Measurements from ENCODE around the gene SPIN3. TPM values are rescaled to one million over a fixed set of nuclear protein-coding genes. Genes with fewer than 3 reads are reported as not detected.
"Not testable (repeated sequence)": the region's sequence is repeated elsewhere in the genome, so short reads cannot be mapped to it uniquely, and the experiment has no call there.

SPIN3 gene
- total RNA-seq, result 1 to 10 TPM; 4.6 to 4.7 TPM

DNA sequence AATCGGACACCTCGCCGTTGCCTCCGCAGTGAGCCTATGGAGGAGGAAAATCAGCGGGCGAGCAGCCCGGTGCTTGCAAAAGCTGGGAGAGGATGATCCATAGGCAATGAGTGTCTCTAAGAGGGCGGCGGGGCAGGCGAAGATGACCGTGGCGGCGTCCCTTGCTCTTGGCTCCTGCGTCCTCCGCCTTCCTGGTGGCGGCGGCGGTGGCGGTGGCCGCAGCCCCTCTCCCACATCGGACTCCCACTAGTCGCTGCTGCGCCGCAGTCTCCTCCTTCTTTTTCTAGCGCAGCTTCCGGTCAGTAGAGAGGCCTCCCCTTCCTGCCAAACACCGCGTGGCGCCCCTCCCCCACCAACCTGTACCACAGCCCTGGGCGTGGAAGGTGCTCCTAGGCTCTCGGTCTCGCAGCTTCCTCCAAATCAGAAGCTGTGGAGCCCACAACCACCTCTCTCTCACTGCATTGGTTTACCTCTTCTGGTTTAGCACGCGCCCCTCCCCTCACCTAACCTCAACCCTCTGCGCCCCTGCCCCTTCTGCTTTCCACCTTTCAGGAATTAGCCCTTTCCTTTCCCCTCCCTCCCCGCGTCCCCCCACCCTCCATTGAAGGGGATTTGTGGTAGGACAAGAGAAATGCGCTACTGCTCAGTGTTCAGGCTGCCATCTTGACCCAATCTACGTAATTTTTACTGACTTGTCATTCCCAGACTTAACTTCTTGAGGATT, at the start of gene SPIN3:
SPIN3 (minus strand) TSS at position 271 of the 724 bp plus-strand sequence. CDS start 594 bp downstream, outside the sequence.
- Mint-ChIP-seq H3K27me3 (no peaks in the 10 kb centered on the region), H3K4me1 (ENCODE audit: low read depth) (peaks cover 22% of the 10 kb centered on the region), H3K9me3 (no peaks in the 10 kb centered on the region), H3K36me3 (ENCODE audit: low read depth) (peaks cover 15% of the 10 kb centered on the region), H3K27ac (peak within 1 kb of the TSS; percentile 88), H3K4me3 (peak within 1 kb of the TSS; percentile 80)
- intact Hi-C loops (cut with micrococcal nuclease), result no loop called here
- DNase-seq (peak; percentile 70), ATAC-seq (peak; percentile 91)
- TF ChIP-seq, protein P1, sequence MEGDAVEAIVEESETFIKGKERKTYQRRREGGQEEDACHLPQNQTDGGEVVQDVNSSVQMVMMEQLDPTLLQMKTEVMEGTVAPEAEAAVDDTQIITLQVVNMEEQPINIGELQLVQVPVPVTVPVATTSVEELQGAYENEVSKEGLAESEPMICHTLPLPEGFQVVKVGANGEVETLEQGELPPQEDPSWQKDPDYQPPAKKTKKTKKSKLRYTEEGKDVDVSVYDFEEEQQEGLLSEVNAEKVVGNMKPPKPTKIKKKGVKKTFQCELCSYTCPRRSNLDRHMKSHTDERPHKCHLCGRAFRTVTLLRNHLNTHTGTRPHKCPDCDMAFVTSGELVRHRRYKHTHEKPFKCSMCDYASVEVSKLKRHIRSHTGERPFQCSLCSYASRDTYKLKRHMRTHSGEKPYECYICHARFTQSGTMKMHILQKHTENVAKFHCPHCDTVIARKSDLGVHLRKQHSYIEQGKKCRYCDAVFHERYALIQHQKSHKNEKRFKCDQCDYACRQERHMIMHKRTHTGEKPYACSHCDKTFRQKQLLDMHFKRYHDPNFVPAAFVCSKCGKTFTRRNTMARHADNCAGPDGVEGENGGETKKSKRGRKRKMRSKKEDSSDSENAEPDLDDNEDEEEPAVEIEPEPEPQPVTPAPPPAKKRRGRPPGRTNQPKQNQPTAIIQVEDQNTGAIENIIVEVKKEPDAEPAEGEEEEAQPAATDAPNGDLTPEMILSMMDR (IDR thresholded peaks at IDR 0.05), result no peak
- ChIA-PET CTCF (interaction anchor here (0.7 kb wide), 1 partner anchor 9 kb away, joined by 3 read pairs; no protein-coding TSS in a partner anchor), POLR2A (no interaction called here)

DNA sequence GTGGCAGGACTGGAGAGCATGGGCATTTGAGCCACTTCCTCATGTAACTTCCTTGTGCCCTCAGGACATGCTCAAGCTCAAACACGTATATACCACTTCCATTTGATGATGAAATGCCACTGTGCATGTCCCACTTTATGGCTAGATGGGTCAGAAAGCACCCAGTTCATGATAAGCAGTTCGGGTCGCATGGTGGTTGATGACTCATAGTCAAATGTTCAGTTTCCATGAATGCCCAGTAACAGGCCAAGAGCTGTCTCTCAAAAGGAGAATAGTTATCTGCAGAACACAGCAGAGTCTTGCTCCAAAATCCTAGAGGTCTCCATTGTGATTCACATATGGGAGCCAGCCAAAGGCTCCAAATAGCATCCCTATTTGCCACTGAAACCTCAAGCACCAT, 48.9 kb upstream of the SPIN3 start:
- ChIA-PET POLR2A (no interaction called here), CTCF (no interaction called here)
- ATAC-seq, result no peak
- TF ChIP-seq, protein P1 (IDR thresholded peaks at IDR 0.05), result no peak
- intact Hi-C loops (cut with micrococcal nuclease), result no loop called here
- Mint-ChIP-seq H3K4me3 (no peak overlapping the region), H3K27me3 (no peaks in the 10 kb centered on the region), H3K4me1 (ENCODE audit: low read depth) (no peaks in the 10 kb centered on the region), H3K27ac (no peak overlapping the region), H3K36me3 (ENCODE audit: low read depth) (no peaks in the 10 kb centered on the region), H3K9me3 (no peaks in the 10 kb centered on the region)
- DNase-seq, result peak; percentile 1

DNA sequence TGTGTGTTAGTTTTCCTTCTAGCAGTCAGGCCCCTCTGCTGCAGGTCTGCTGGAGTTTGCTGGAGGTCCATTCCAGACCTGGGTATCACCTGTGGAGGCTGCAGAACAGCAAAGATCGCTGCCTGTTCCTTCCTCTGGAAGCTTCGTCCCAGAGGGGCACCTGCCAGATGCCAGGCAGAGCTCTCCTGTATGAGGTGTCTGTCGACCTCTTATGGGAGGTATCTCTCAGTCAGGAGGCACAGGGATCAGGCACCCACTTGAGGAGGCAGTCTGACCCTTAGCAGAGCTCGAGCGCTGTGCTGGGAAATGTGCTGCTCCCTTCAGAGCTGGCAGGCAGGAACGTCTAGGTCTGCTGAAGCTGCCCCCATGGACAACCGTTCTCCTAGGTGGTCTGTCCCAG, 41.9 kb upstream of the SPIN3 start:
- DNase-seq; CTCF ChIA-PET; H3K36me3 Mint-ChIP-seq (ENCODE audit: low read depth); POLR2A ChIA-PET; ATAC-seq; H3K4me3 Mint-ChIP-seq; H3K27ac Mint-ChIP-seq; intact Hi-C loops (cut with micrococcal nuclease); H3K27me3 Mint-ChIP-seq; H3K4me1 Mint-ChIP-seq (ENCODE audit: low read depth); H3K9me3 Mint-ChIP-seq: not testable (repeated sequence)

DNA sequence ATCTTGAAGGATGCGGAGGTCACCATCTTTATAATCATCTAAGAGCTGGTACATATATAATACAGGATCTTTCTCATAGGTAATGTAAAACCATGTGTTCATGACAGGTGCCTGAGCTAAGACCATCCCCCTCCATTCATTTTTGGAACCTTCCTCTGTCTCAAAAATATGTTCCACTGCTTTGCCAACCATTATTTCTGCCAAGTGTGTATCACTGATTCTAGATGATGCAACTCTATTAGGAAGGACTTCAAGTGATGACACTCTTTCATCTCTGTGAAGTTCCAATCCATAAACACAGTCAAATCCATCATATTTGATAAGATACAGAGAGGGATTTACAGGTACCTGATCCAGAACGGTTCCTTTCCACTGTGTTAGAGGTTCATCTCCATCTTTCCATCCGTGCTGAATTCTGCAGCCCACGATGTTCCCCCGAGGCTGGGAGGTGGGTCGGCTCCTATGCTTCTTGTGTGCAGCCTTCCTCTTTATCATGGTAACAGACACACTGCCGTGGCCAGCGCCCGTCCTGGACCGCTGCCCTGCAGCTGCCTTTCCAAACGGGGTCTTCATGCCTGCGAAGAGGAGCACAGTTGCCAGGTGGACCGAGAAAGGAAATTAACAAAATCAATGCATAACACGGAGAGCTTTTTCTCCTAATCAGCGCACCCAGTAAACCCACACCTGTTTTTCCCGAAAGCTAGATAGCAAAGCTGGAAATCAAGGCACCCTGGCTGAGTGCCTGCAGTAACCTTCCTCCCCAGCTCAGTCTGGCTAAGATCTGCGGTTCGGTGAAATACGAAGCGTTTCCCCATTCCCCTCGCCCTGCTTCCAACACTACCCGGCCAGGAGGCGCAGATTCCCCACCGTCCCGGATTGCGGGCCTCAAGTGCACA, 718 bp downstream of the SPIN3 start:
- Mint-ChIP-seq H3K36me3 (ENCODE audit: low read depth) (peaks cover 15% of the 10 kb centered on the region), H3K4me1 (ENCODE audit: low read depth) (peaks cover 22% of the 10 kb centered on the region), H3K27me3 (no peaks in the 10 kb centered on the region), H3K27ac (peak overlapping the region; percentile 88), H3K4me3 (peak overlapping the region; percentile 80), H3K9me3 (no peaks in the 10 kb centered on the region)
- DNase-seq (no peak), ATAC-seq (no peak)
- ChIA-PET CTCF (interaction anchor here (0.7 kb wide), 1 partner anchor 8 kb away, joined by 3 read pairs; no protein-coding TSS in a partner anchor), POLR2A (no interaction called here)
- intact Hi-C loops (cut with micrococcal nuclease), result no loop called here
- TF ChIP-seq, protein P1 (IDR thresholded peaks at IDR 0.05), result no peak

DNA sequence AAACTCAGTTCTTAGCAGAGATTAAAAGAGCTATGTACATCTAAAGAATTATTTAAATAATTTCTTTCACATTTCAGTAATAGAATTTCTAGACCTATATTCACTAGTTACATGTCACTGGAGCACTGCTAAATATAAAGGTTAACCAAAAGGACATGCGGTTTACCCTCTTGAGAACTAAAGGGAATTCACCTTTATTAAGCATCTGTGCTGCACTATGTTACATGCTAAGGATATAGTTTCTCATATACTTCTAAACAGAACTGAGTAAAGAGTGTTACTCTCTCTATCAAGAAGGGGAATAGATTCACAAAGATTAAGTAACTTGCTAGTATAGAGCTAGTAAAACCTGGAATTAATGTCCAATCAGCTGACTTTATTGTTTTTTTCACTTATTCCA, 7.6 kb downstream of the SPIN3 start:
- Mint-ChIP-seq H3K27me3 (no peaks in the 10 kb centered on the region), H3K9me3 (no peaks in the 10 kb centered on the region), H3K4me1 (ENCODE audit: low read depth) (peaks cover 17% of the 10 kb centered on the region), H3K27ac (no peak overlapping the region), H3K36me3 (ENCODE audit: low read depth) (peaks cover 16% of the 10 kb centered on the region), H3K4me3 (no peak overlapping the region)
- CTCF ChIA-PET, result interaction anchor here (0.6 to 1.0 kb wide), 2 partner anchors 9 to 1034 kb away, joined by 3 read pairs; no protein-coding TSS in a partner anchor
- DNase-seq (no peak), ATAC-seq (no peak)
- POLR2A ChIA-PET, result no interaction called here
- intact Hi-C loops (cut with micrococcal nuclease), result no loop called here
- TF ChIP-seq, protein P1 (IDR thresholded peaks at IDR 0.05), result no peak

Data from activated CD8-positive, alpha-beta T cell treated with anti-CD3 and anti-CD28 coated beads for 36 hours (primary cell).